NCI-H146 (cell line): ENCODE measurements around the gene ECI1.
"Not testable (repeated sequence)": the region's sequence is repeated elsewhere in the genome, so short reads cannot be mapped to it uniquely, and the experiment has no call there.

Experiments
- DNase-seq: peaks from one replicate; lab custom pipeline; 2025; lab: John Stamatoyannopoulos, UW

Gene ECI1

DNA sequence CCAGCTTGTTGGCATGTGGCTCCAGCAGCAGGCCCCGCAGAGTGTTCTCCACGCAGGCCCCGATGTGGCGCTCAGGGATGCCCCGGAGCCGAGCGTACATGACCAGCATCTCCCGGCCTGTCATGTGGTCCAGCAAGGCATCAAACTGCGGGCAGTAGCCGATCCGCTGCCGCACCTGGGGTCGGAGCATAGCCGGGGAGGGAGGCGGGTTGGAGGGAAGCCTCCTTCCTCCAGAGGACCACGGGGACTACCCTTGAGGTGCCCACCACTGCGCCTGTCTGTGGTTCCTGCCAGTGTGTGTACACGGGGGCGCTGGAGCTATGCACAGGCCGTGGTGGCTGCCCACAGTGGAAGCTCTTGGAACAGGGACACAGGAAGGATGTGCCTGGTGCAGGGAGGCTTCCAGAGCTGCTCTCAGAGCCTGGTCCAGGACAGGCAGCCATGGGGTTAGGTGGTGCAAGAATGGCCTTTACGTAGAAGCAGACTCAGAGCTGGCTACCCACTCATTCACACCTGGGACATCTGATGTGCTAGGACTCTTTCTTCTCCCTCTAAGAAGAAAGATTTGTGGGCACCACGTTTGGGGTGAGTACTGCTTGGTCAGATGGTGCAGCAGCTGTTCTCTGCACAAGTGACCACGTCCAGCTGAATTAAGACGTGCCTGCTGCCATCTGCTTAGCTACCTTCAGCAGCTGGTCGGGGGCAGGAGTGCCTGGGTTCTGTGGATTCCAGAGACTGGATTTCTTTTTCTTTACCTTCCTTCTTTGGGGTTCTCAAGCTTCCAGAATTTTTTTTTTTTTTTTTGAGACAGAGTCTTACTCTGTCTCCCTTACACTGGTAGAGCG lies 27.8 kb upstream of the ECI1 start:
- DNase-seq: no peak

DNA sequence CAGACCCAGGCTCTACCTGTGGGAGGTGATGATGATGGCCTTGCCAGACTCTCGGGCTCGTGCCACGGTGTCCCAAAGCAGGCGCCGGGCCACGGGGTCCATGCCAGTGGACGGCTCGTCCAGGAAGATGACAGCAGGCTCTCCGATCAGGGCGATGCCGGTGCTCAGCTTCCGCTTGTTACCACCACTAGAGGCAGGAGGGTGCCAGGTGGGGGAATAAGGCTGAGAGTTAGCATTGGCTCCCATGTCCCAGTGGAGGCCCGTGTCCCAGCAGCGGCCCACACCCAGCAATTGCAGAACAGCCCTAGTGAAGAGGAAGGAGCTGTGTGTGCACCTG lies 26.9 kb upstream of the ECI1 start:
- no peak for DNase-seq

DNA sequence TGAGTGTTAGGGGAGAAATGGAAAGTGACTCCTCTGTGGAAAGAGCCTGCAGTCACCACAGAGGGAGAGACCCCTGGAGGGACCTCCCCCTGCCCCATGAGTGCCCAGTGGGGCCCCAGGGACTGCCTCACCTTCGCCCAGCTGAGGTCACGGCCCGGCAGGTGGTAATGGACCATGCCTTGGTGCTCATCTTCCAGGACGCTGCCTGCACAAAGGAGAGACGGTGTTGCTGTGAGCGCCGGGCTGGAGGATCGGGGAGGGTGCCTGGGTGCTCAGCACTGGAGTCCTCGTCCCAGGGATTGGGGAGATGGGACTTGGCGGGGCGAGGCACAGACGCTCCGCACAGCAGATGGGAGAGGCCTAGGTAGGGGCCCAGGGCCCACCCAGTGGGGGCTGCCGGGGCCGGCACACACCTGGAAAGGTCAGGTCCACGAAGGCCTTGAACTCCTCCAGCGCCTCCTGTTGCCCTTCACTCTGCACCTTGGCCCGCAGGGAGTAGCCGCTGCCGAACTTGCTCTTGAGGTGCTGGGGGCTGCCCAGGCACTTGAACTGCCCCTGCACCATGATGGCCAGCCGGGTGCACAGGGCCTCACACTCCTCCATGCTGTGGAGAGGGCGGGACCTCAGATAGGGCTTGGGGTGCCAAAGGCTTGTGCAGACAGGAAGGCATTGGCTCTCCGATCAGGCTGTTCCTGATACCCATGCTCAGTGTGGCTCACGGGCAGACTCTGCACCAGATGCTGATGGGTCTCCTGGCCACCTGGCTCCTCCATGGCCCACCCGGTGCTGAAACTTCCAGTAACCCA lies 26.3 kb upstream of the ECI1 start:
- no peak for DNase-seq

DNA sequence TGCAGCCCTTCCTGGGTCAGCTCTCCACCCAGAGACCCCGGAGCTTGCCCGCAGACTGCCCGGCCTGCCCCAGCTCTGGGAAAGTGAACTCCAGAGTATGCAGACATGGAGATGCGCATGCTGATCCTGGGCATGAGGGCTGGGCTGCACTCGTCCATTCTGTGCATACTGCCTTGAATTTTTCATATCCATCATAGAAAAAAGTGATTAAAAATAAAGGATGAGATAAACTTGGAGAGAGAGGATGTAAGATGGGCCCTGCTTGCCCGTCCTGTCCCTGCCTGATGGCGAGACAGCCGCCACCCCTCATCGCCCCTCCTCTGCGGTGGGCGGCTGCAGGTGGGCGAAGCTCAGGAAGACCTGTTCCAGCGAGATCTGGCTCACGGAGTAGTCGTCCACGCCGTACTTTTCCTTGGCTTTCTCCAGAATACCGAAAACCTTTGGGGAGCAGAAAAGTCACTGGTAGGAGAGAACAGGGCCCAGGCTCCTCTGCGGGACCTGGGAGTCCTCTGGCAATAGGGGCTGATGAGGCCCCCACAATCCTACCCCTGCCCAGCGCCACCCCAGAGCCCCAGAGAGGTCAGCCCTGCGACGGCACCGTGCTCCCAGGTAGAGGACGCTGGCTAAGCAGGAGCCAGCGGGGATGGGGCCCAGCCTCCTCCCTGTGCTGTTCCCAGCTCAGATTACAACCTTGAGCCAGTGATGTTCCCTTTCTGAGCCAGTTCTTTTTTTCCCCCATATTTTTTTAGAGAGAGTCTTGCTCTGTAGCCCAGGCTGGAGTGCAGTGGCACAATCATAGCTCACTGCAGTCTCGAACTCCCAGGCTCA lies 25.2 kb upstream of the ECI1 start:
- DNase-seq: no peak

DNA sequence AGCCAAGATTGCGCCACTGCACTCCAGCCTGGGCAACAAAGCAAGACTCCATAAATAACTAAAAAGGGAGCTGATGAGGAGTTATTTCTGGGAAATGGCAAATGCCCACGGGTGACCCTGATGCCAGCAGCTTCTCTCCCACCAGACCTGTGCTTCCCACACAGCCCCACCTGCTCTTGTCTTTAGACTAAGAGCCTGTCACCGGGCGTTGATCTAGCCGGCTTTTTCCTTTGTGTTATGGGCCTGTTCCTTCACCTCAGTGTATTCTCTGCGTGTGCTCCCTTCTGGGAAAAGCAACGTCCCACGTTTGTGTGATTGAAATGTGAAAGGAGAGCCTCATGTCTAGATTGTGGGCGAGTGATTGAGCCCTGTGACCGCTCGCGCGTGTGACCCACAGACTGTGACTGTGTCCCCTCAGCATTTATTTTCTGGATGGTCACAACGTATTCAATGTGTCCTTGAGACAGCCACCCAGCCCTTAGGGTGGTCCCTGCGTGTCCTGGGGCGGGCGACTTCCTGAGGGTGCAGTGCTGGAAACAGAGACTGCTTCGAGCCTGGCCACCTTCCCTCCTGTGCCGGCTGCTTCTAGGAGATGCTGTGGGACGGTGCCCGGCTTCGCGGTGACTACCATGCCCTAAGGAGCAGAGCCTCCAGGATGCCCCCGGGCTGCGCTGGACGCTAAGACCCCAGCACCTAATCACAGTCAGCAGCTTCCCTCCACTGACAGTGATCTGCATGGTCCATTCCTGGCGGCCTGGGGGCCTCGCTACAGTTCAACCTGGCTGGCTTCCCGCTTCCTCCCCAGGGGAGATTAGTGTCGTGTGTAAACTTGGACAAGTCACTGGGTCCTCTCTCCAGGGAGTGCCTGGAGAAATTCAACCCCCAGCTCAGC lies 24.3 kb upstream of the ECI1 start:
- no peak for DNase-seq

DNA sequence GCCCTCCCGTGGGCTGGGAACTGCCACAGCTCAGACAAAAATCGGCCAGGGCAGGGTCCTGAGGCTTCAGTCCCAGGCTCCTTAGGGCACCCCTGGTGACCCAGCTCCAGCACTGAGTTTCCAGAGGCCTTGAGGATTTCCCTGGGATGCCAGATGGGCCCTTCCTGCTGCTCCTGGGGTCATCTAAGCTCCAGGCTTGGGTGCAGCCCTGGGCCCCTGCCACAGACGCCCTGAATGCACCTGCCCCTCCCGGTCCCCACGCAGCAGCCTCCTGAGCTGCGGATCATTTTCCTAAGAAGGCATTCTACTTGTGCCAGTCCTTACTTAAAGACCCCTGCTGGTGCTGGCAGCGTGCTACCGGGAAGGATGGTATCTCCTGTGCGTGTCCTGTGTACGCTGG lies 22.5 kb upstream of the ECI1 start:
- DNase-seq: no peak

DNA sequence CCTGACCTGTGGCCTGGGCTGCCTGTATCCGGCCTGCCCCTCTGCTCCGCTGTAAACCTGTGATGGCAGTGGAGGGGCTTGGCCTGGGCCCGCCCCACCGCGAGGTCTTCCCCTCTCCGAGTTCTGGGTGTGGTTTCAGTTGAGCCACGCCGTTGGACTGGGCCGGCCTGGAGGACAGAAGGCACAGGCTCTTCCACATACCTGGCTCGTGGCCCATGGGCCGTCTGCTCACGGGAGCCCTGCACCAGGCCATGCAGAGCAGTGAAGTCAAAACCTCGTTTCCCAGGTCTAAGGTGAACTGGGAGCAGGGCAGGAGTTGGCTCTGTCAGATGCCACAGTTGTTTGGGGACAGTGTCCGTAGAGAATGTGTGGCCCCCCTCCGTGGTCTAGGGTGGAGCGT lies 22.1 kb upstream of the ECI1 start:
- DNase-seq: no peak

DNA sequence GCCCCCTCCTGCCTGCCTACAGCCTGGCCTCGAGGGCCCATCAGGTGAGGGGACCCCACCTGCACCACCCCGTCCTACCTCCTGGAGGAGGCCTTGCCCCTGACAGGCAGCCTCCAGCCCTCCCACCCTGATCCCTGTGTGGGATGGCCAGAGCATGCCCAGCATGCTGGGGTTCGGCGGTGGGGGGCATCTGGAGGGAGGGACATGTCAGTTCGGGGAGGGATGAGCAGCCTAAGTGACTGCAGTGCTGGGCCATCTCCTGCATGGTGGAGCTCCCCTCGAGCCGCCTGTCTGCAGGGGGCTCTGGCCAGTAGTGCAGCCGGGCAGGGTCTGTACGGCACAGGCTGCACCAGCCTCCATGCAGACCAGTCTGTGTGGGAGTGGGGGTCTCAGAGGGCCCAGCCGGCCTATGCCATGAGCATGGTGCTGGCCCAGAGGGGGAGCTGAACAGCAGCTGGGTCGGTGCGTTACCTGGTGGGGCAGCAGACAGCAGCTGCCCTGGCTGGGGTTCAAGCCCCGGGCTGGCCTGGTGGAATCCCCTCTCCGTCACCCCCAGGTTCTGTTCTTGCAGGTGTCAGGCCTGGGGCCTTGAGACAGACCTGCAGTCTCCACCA lies 20.6 kb upstream of the ECI1 start:
- DNase-seq: no peak

DNA sequence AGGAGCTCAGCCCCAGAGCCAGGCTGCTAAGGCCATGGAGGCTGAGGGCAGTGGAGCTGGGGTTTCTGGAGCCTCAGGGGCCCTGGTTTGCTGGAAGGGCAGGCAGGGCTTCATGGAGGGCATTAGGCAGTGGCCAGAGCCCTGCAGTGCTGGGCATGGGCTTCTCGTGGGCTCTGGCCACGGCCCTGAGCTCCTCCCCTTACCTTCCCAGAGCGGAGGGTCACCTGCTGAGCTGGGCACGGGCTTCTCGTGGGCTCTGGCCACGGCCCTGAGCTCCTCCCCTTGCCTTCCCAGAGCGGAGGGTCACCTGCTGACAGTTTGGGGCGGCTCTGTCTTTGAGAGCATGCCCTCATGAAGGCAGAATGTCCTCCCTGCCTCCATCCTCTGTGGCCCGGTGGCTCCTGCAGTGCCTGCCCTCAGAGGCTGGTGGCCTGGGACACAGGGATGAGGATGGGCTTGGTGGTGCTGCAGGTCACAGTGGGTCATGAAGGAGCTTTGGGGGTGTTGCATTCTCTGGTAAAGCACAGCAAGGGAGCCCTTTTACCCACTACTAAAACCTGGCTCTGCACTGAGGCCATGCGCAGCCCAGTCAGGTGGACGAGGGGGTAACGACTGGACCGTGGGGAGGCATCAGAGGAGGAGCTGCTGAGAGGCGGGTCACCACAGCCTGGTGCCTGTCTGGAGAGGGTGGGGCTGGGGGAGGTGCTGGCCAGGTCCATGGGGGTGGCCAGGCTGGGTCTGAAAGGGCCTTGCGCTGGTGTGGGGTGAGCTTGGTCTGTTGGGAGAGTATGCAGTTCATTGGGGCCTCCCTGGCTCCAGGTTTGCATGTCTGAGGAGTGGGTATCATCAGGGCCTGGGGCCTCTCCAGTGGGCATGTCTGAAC lies 19.4 kb upstream of the ECI1 start:
- no peak for DNase-seq

DNA sequence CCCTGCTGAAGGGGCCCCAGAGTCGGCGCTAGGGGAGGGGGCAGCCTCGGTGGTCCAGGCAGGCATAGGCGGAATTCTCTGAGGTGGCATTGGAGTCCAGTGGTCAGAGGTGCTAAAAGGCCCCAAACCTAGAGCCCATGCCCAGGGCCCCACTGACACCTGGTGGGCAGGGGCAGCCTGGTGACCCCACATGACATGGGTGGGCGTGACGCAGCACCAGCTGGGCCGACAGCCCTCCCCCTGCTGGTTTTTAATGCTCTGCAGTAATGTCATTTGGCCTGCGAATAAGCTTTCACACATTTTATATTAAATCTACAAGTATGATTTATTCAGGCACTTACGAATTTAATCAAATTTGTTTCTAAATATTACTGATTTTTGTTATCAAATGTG lies 18.7 kb upstream of the ECI1 start:
- no peak for DNase-seq

DNA sequence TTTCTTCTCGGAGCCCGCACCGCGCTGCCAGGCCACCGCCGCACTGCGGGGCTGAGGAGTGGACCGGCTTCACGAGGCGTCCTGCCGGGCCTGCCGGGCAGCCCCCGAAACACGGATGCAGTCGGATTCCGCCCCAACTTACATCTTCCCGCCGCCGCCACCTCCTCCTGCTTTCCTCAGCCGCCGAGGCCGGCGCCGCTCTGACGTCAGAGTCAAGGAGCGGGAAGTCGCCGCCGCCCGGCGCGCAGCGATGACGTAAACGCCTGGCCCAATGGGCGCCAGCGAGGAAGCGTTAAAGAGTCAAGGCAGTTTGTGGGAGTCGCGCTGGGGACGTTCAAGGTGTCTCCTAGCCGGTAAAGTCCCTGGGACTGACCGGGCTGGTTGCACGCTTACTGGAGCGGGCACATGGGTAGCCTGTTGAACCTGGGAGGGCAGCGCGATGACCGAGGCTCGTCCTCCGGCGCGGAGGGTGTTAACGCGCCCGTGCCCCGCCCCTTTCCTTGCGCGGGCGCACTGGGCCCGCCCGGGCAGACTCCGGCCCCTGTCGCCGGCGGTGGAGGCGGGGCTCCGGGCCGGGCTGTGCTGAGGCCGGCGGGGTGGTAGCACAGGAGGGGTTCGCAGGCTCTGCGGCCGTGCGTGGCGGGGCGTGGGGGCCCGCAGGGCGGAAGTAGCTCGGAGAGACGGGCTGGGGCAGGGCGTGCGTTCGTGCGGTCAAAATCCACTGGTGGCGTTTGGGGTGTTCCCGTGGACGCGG lies 16.7 kb upstream of the ECI1 start, which contains the start of gene RNPS1:
TSS of gene RNPS1 (minus strand) at position 214 of the 754 bp plus-strand sequence. CDS start 3,483 bp downstream, outside the sequence.
- DNase-seq: peak; percentile 96

DNA sequence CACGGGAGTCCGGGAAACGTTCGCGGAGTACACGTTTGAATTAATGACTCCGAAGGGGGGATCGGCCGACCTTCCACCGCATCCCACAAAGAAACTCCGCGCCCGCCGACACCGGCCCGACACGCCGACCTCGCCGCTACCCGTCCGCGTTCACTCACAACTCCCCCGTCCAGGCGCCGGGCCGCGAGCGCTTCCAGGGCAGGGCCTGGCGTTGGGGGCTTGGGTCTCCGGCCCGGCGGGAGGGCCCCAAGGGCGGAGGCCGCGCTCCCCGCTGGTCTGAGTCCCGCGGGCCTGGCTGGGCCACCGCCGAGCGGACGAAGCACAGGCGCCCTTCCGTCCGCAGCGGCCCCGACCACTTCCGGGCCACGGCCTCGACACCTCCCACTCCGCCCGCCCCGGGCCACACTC lies 16.1 kb upstream of the ECI1 start:
- peak; percentile 83 for DNase-seq

DNA sequence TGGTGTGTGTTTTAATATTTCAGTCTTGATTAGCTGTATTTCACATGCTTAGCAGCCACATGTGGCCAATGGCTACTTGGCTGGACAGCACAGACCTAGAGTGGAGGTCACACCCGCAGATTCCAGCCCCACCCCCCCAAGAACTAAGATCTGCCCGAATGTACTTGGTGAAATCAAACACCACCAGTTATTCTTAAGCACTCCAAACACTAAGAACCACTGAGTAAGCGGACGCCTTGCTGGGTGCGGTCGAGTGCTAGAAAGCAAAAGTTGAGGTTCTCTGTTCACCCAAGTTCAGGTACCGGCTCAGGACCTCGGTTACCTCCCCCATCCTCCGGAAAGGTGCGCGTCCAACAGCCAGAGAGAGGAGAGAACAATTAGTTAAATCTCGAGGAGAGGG lies 15.5 kb upstream of the ECI1 start:
- DNase-seq: not testable (repeated sequence)

DNA sequence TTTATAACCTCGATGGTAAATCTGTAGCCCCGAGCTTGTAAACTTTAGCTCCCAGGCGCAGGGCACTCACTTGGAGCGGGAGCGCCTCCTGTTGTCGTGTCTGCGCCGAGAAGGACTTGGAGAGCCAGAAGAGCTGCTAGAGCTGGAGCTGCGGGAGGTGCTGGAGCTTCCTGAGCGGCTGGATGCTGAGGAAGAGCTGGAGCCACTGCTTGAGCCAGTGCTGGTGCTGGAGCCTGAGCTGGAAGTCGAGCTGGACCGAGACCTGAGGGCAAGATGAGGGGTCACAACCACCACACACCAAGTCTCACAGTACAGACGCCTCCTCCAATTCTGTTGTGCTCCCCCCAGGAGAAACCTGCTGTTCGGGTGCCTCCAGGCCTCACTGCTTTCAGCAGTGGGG lies 11.6 kb upstream of the ECI1 start:
- DNase-seq: not testable (repeated sequence)

DNA sequence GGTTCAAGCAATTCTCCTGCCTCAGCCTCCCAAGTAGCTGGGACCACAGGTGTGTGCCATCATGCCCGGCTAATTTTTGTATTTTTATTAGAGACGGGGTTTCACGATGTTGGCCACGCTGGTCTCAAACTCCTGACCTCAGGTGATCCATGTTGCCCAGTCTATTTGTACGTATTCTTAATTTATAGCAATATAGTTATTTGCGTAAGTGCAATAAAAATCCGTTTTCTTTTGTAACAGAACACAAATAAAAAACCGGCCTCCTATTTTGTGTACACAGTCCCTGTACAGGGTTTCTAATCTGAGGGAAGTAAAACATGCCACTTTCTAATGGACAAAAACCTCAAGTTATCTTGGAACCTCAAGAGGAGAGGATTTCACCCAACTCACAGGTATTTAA lies 8.9 kb upstream of the ECI1 start:
- DNase-seq: no peak

DNA sequence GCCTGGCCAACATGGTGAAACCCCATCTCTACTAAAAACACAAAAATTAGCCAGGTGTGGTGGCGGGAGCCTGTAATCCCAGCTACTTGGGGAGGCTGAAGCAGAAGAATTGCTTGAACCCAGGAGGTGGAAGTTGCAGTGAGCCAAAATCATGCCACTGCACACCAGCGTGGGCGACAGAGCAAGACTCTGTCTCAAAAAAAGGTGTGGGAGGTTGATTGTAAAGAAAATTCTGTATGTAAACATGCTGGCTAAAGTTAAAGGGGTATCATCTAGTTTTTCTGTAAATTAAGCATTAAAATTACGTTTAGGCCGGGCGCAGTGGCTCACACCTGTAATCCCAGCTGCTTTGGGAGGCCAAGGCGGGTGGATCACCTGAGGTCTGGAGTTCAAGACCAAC lies 7.1 kb upstream of the ECI1 start:
- not testable (repeated sequence) for DNase-seq

DNA sequence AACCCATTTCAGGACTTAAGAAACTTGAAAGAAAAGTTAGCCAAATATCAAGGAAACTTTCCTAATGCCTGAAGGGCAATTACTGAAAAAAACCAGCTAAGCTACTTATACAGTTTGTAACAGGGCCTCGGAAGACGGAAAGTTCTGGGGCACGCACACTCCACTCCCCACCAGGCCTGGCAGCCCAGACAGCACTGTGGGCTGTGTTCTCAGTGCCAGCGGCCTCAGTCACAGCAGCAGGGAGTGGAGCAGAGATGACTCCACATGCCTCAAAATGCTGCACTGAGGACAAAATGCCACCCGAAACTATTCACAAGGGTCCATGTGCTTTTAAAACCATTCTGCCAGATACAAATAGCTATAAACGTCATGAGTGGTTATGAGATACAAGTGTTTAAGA lies 6.3 kb upstream of the ECI1 start:
- DNase-seq: no peak

DNA sequence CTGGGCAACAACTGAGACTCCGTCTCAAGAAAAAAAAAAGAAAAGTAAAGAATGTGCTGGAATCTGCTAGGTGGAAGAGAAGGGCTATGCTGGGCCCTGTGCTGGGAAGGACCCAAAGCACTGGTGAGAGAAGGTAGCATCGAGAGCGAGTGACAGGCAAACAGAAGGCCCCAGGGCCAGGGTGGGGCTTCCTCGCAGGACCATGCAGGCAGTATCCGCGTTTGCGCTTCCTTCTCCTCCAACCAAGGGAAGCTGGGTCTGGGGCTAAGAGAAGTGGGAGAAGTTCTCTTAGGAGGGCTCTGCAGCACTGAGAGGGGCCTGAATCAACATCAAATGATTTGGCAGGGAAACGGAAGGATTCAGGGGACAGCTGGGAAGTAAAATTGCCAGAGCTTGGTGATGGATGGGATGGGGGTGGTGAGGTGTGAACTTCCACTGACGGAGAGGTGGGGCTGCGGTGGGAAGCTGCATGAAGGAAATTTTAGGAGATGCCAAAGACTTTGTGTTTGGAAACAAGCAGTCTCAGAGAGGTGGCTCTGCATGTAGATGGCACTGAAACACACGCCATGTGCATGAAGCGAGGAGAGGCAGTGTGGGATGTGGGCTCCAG lies 5.2 kb upstream of the ECI1 start:
- DNase-seq: no peak

DNA sequence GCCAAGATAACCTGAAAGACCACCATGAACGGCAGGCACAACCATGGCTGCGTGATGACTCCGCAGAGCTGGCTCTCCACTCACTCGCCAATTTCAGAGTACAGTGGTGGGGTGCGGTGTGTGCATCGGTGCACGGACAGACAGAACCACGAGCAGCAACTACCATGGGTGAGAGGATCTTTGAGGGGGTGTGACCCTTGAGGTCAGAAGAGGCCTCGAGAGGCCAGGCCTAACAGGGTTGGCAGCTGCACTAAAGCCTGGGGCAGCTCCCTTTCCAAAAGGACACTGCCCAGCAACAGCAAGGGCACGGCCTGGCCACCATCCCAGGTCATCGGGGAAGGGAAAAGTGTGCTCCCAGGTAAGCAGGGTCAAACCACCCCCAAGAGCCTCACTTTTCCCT lies 1.9 kb upstream of the ECI1 start:
- DNase-seq: no peak
